Adipose tissue (tissue), 3 donors: ENCODE measurements around the gene KRT17. TPM values are rescaled to one million over a fixed set of nuclear protein-coding genes. Genes with fewer than 3 reads are reported as not detected.
"Not testable (repeated sequence)": the region's sequence is repeated elsewhere in the genome, so short reads cannot be mapped to it uniquely, and the experiment has no call there.

ENCODE experiments used
- H3K27ac ChIP-seq: one replicate; pipeline ENCODE4 v1.5.1; 2013; ENCODE audit warnings: low read depth, low read length
- WGBS, 3 donors: extraction: QIAGEN DNeasy Blood & Tissue Kit; methylation state at CpG; one replicate each; pipeline ENCODE4 v1.1.7; 2013; 5-methylcytosine and 5-hydroxymethylcytosine counted together
- polyA plus RNA-seq, 3 donors: library from polyadenylated mRNA; stranded (reverse); fragments of 200-250 nt; gene quantifications; one replicate each; pipeline ENCODE4 v1.2.3, GENCODE V29; 2013
- donor health status: healthy with polysubstance abuse.
- donor health status: Bipolar disorder and iron deficiency.
- donor health status: healthy.

KRT17 gene
- polyA plus RNA-seq, 3 donors: 0.60 to 0.70 TPM; not detected in 1

- 75 to 91% (median 89%) methylated on average over 17 of the region's 17 CpGs for WGBS, 3 donors
- H3K27ac ChIP-seq: not testable (repeated sequence)
Observed at GRCh38 chr17:41626028-41626913, 1.9 kb upstream of the KRT17 start.

- H3K27ac ChIP-seq: no peak overlapping the region
- 50 to 56% (median 55%) methylated on average over 16 of the region's 16 CpGs for WGBS, 3 donors
Observed at GRCh38 chr17:41625602-41626001, 1.2 kb upstream of the KRT17 start.

GRCh38 chr17:41623184-41623861 lies 1.1 kb downstream of the KRT17 start:
- not testable (repeated sequence) for H3K27ac ChIP-seq
- WGBS, 3 donors: 63 to 73% (median 70%) methylated on average over 8 to 10 of the region's 10 CpGs

- WGBS, 3 donors: 63 to 84% (median 79%) methylated on average over 17 to 19 of the region's 19 CpGs
- not testable (repeated sequence) for H3K27ac ChIP-seq
Observed at GRCh38 chr17:41622340-41623183, 1.8 kb downstream of the KRT17 start.

- H3K27ac ChIP-seq: no peak overlapping the region
- 68 to 92% (median 86%) methylated on average over 2 of the region's 2 CpGs for WGBS, 3 donors
Observed at GRCh38 chr17:41621916-41622315, 2.5 kb downstream of the KRT17 start.

- not testable (repeated sequence) for H3K27ac ChIP-seq
- 90 to 93% (median 93%) methylated on average over 11 of the region's 11 CpGs for WGBS, 3 donors
Observed at GRCh38 chr17:41621435-41621817, 2.9 kb downstream of the KRT17 start.

GRCh38 chr17:41620583-41621434 lies 3.6 kb downstream of the KRT17 start:
- 69 to 79% (median 78%) methylated on average over 18 to 21 of the region's 21 CpGs for WGBS, 3 donors

GRCh38 chr17:41619927-41620582 lies 4.3 kb downstream of the KRT17 start:
- WGBS, 3 donors: 76 to 86% (median 80%) methylated on average over 6 of the region's 6 CpGs
- H3K27ac ChIP-seq: not testable (repeated sequence)

More at GRCh38 chr17:41620583-41621434, 3.6 kb downstream of the KRT17 start:
- H3K27ac ChIP-seq: no peak overlapping the region

- no peak overlapping the region for H3K27ac ChIP-seq
- WGBS, 3 donors: 70 to 83% (median 80%) methylated on average over 16 to 18 of the region's 20 CpGs
Observed at GRCh38 chr17:41619036-41619926, 5.1 kb downstream of the KRT17 start.

- 47 to 62% (median 60%) methylated on average over 11 to 13 of the region's 13 CpGs for WGBS, 3 donors
- H3K27ac ChIP-seq: no peak overlapping the region
Observed at GRCh38 chr17:41618341-41619035, 5.9 kb downstream of the KRT17 start.

GRCh38 chr17:41617698-41618097 lies 6.7 kb downstream of the KRT17 start:
- 52 to 75% (median 56%) methylated on average over 11 of the region's 11 CpGs for WGBS, 3 donors
- H3K27ac ChIP-seq: no peak overlapping the region

- WGBS, 3 donors: 66 to 87% (median 73%) methylated on average over 3 of the region's 3 CpGs
- H3K27ac ChIP-seq: no peak overlapping the region
Observed at GRCh38 chr17:41617136-41617535, 7.2 kb downstream of the KRT17 start.

- 71 to 78% (median 74%) methylated on average over 4 of the region's 4 CpGs for WGBS, 3 donors
Observed at GRCh38 chr17:41616486-41616885, 7.9 kb downstream of the KRT17 start.

GRCh38 chr17:41615454-41615853 lies 8.9 kb downstream of the KRT17 start:
- 32 to 49% (median 34%) methylated on average over 6 to 7 of the region's 7 CpGs for WGBS, 3 donors
- H3K27ac ChIP-seq: no peak overlapping the region

More at GRCh38 chr17:41616486-41616885, 7.9 kb downstream of the KRT17 start:
- not testable (repeated sequence) for H3K27ac ChIP-seq

GRCh38 chr17:41614767-41615166 lies 9.6 kb downstream of the KRT17 start:
- WGBS, 3 donors: 39 to 46% (median 41%) methylated on average over 9 of the region's 9 CpGs
- H3K27ac ChIP-seq: not testable (repeated sequence)

- 91 to 92% (median 92%) methylated on average over 5 of the region's 5 CpGs for WGBS, 3 donors
- no peak overlapping the region for H3K27ac ChIP-seq
Observed at GRCh38 chr17:41614098-41614497, 10.3 kb downstream of the KRT17 start.
